ENCODE data around the gene PLEKHB1. TPM values are rescaled to one million over a fixed set of nuclear protein-coding genes. Genes with fewer than 3 reads are reported as not detected.

PLEKHB1 gene
- total and polyA plus RNA-seq, 8 donors, result 5.3 to 90.1 (median 13.4) TPM; not detected in 1

DNA sequence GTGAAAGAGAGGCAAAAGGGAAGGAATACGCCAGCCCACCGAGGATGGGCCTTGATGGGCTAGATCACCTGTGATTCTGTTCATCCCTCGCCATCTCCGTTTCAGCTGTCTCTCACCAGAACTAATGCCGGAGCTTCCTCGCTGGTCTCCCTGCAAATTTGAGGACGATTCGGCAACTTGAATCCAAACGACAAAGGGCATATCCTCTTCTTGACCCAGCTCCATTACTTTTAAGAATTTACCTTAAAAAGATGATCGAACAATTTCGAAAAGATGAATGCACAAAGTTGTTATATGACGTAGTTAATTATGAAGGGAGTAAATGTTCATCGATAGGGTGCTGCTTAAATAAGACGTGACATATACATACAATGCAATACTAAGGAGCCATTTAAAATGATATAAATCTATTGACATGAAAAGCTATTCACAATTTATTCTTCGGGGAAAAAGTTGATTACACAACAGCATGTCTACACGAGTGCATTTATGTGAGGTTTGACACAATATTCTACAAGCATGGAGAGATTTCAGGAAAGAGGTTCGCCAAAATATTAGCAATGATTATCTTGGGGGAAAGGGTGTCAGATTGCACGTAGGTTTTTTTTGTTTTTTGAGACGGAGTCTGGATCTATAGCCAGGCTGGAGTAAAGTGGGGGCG lies 47.5 kb upstream of the PLEKHB1 start:
- TF ChIP-seq, protein P1, sequence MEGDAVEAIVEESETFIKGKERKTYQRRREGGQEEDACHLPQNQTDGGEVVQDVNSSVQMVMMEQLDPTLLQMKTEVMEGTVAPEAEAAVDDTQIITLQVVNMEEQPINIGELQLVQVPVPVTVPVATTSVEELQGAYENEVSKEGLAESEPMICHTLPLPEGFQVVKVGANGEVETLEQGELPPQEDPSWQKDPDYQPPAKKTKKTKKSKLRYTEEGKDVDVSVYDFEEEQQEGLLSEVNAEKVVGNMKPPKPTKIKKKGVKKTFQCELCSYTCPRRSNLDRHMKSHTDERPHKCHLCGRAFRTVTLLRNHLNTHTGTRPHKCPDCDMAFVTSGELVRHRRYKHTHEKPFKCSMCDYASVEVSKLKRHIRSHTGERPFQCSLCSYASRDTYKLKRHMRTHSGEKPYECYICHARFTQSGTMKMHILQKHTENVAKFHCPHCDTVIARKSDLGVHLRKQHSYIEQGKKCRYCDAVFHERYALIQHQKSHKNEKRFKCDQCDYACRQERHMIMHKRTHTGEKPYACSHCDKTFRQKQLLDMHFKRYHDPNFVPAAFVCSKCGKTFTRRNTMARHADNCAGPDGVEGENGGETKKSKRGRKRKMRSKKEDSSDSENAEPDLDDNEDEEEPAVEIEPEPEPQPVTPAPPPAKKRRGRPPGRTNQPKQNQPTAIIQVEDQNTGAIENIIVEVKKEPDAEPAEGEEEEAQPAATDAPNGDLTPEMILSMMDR (IDR thresholded peaks at IDR 0.05), result no peak
- TF ChIP-seq POLR2A (IDR thresholded peaks at IDR 0.05), result no peak
- no peak for TF ChIP-seq POLR2AphosphoS5 (IDR thresholded peaks at IDR 0.05)
- no peak for TF ChIP-seq EP300 (IDR thresholded peaks at IDR 0.05)
- Histone ChIP-seq H3K4me1 (peaks cover 8 to 35% (median 23%) of the 10 kb centered on the region in 4 donors), H3K27me3 (no peaks in the 10 kb centered on the region), H3K4me3 (peak overlapping the region; percentile 89 to 96 (median 91)), H3K27ac (peak overlapping the region; percentile 72 to 91 (median 85)), H3K9me3 (no peaks in the 10 kb centered on the region), H3K36me3 (no peaks in the 10 kb centered on the region)
- intact Hi-C loops (cut with DNase I; ENCODE audit: low total_unique reads), result no loop called here
- no peak for DNase-seq
- 19 to 37% (median 24%) methylated on average over 20 of the region's 20 CpGs for WGBS, 5 donors

DNA sequence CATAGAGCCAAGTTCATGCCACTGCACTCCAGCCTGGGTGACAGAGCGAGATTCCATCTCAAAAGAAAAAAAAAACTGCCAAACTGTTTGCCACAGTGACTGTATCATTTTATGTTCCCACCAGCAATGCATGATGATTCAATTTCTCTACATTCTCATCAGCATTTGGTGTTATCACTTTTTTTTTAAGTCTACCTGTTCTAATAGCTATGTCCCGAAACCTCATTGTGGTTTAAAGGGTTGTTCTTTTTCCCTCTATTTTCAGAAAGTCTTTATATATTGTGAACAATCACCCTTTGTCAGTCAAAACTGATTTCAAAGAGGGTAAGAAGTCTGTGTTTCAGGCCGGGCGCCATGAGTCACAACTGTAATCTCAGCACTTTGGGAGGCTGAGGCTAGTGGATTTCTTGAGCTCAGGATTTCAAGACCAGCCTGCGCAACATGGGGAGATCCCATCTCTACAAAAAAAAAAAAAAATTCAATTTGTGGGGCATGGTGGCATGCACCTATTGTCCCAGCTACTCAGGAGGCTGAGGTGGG lies 33.7 kb upstream of the PLEKHB1 start:
- Histone ChIP-seq H3K27ac (no peak overlapping the region), H3K4me1 (no peaks in the 10 kb centered on the region), H3K27me3 (no peaks in the 10 kb centered on the region), H3K4me3 (no peak overlapping the region), H3K36me3 (no peaks in the 10 kb centered on the region), H3K9me3 (no peaks in the 10 kb centered on the region)
- TF ChIP-seq POLR2A (IDR thresholded peaks at IDR 0.05), result no peak
- TF ChIP-seq, protein P1 (IDR thresholded peaks at IDR 0.05), result no peak
- no peak for TF ChIP-seq POLR2AphosphoS5 (IDR thresholded peaks at IDR 0.05)
- no peak for TF ChIP-seq EP300 (IDR thresholded peaks at IDR 0.05)
- intact Hi-C loops (cut with DNase I; ENCODE audit: low total_unique reads), result no loop called here
- DNase-seq, result no peak
- WGBS, 5 donors, result 70 to 79% (median 75%) methylated on average over 5 of the region's 5 CpGs

- DNase-seq, result no peak
- Histone ChIP-seq H3K4me1 (no peaks in the 10 kb centered on the region), H3K9me3 (no peaks in the 10 kb centered on the region), H3K27me3 (no peaks in the 10 kb centered on the region), H3K4me3 (no peak overlapping the region), H3K36me3 (no peaks in the 10 kb centered on the region), H3K27ac (no peak overlapping the region)
- intact Hi-C loops (cut with DNase I; ENCODE audit: low total_unique reads), result no loop called here
- TF ChIP-seq, protein P1 (IDR thresholded peaks at IDR 0.05), result no peak
- TF ChIP-seq POLR2A (IDR thresholded peaks at IDR 0.05), result no peak
- no peak for TF ChIP-seq EP300 (IDR thresholded peaks at IDR 0.05)
- no peak for TF ChIP-seq POLR2AphosphoS5 (IDR thresholded peaks at IDR 0.05)
Measured at GRCh38 chr11:73614591-73614990, 31.8 kb upstream of the PLEKHB1 start.

- TF ChIP-seq POLR2AphosphoS5 (IDR thresholded peaks at IDR 0.05), result no peak
- no peak for TF ChIP-seq EP300 (IDR thresholded peaks at IDR 0.05)
- TF ChIP-seq, protein P1 (IDR thresholded peaks at IDR 0.05), result no peak
- TF ChIP-seq POLR2A (IDR thresholded peaks at IDR 0.05), result no peak
- Histone ChIP-seq H3K4me1 (peaks cover 0 to 10% (median 5%) of the 10 kb centered on the region in 4 donors), H3K27me3 (peaks cover 0 to 30% (median 5%) of the 10 kb centered on the region in 3 donors), H3K9me3 (no peaks in the 10 kb centered on the region), H3K4me3 (no peak overlapping the region), H3K27ac (peak overlapping the region in 2 of 5 donors; percentile 33 to 52), H3K36me3 (no peaks in the 10 kb centered on the region)
- intact Hi-C loops (cut with DNase I; ENCODE audit: low total_unique reads), result no loop called here
- WGBS, 5 donors, result 57 to 65% (median 63%) methylated on average over 4 of the region's 4 CpGs
- DNase-seq, result no peak
Measured at GRCh38 chr11:73622926-73623593, 23.3 kb upstream of the PLEKHB1 start.
